Mesenchymal stem cell (in vitro differentiated cells and primary cell): ENCODE data around the gene TRIP13.
A peak's percentile ranks its signal among the peaks of the same experiment; 100 is the strongest.

Experiments used
- DNase-seq: peaks from one replicate; pipeline ENCODE4 v3.0.0-alpha.2; 2013
- H2AFZ ChIP-seq: one replicate; pipeline ENCODE4 v1.6.1; 2013; ENCODE audit warnings: low read depth, mild to moderate bottlenecking, control low read depth, inconsistent platforms, low read length, moderate library complexity
- H2AK5ac ChIP-seq: 2 replicates; pipeline ENCODE4 v1.6.1; 2013; ENCODE audit warnings: low read length, moderate library complexity, mild to moderate bottlenecking, inconsistent platforms; ENCODE audit not compliant: severe bottlenecking
- H2BK120ac ChIP-seq: one replicate; pipeline ENCODE4 v1.6.1; 2013; ENCODE audit warnings: low read depth, mild to moderate bottlenecking, inconsistent platforms, low read length, moderate library complexity
- H2BK12ac ChIP-seq, 2 experiments: one replicate each; pipeline ENCODE4 v1.6.1; 2013; ENCODE audit warnings: inconsistent platforms in 2 of 2, low read length in 2 of 2, mild to moderate bottlenecking in 2 of 2, moderate library complexity in 2 of 2, control low read depth in 1 of 2
- H2BK15ac ChIP-seq: one replicate; pipeline ENCODE4 v1.6.1; 2013; ENCODE audit warnings: mild to moderate bottlenecking, low read depth, inconsistent platforms; ENCODE audit not compliant: poor library complexity, severe bottlenecking
- H2BK5ac ChIP-seq: 2 replicates; pipeline ENCODE4 v1.6.1; 2013; ENCODE audit warnings: low read depth, mild to moderate bottlenecking, low read length, control low read depth, inconsistent platforms; ENCODE audit not compliant: poor library complexity, severe bottlenecking
- H3K14ac ChIP-seq, 2 experiments: one replicate each; pipeline ENCODE4 v1.6.1; 2013; ENCODE audit warnings: inconsistent platforms in 2 of 2, low read length in 2 of 2, control low read depth in 1 of 2, mild to moderate bottlenecking in 1 of 2, moderate library complexity in 1 of 2
- H3K18ac ChIP-seq, 2 experiments: one replicate each; pipeline ENCODE4 v1.6.1; 2013; ENCODE audit warnings: inconsistent platforms in 2 of 2, low read length in 2 of 2, control low read depth in 1 of 2, low read depth in 1 of 2, mild to moderate bottlenecking in 1 of 2
- H3K23ac ChIP-seq, 2 experiments: one replicate each; pipeline ENCODE4 v1.6.1; 2013; ENCODE audit warnings: inconsistent platforms in 2 of 2, low read length in 2 of 2, mild to moderate bottlenecking in 2 of 2, moderate library complexity in 2 of 2, control low read depth in 1 of 2
- H3K27ac ChIP-seq: 2 replicates; pipeline ENCODE4 v1.5.1; 2013; ENCODE audit warnings: mild to moderate bottlenecking, moderate library complexity, low read length, control low read depth, inconsistent platforms; ENCODE audit not compliant: poor library complexity, severe bottlenecking
- H3K27me3 ChIP-seq, 2 experiments: 2 replicates each; pipeline versions ENCODE4 v1.6.1 to v1.7.0; 2013; ENCODE audit warnings: low read length in 2 of 2, mild to moderate bottlenecking in 2 of 2, moderate library complexity in 2 of 2, control low read depth in 1 of 2, inconsistent platforms in 1 of 2; ENCODE audit not compliant: control insufficient read depth in 1 of 2, insufficient read depth in 1 of 2
- H3K36me3 ChIP-seq, 2 experiments: 2 replicates each; pipeline versions ENCODE4 v1.6.1 to v1.7.0; 2013; ENCODE audit warnings: low read length in 2 of 2, control low read depth in 1 of 2, inconsistent platforms in 1 of 2, low read depth in 1 of 2, mild to moderate bottlenecking in 1 of 2; ENCODE audit not compliant: insufficient read depth in 2 of 2, control insufficient read depth in 1 of 2
- H3K4ac ChIP-seq, 2 experiments: one replicate each; pipeline ENCODE4 v1.6.1; 2013; ENCODE audit warnings: inconsistent platforms in 2 of 2, low read length in 2 of 2, mild to moderate bottlenecking in 2 of 2, moderate library complexity in 2 of 2, control low read depth in 1 of 2, low read depth in 1 of 2
- H3K4me1 ChIP-seq: 2 replicates; pipeline ENCODE4 v1.6.1; 2013; ENCODE audit warnings: low read depth, low read length, control low read depth; ENCODE audit not compliant: control insufficient read depth, insufficient read depth
- H3K4me2 ChIP-seq: 2 replicates; pipeline ENCODE4 v1.6.1; 2013; ENCODE audit warnings: low read length, mild to moderate bottlenecking, inconsistent platforms; ENCODE audit not compliant: poor library complexity, severe bottlenecking
- H3K4me3 ChIP-seq, 2 experiments: 2 replicates each; pipeline versions ENCODE4 v1.5.1 to v1.7.0; 2013; ENCODE audit warnings: low read length in 2 of 2, mild to moderate bottlenecking in 2 of 2, control low read depth in 1 of 2, low read depth in 1 of 2; ENCODE audit not compliant: insufficient read depth in 1 of 2
- H3K79me1 ChIP-seq: replicated peaks from 2 replicates; pipeline ENCODE4 v1.6.1; 2013; ENCODE audit warnings: mild to moderate bottlenecking, control low read depth, low read length, inconsistent platforms; ENCODE audit not compliant: poor library complexity, severe bottlenecking
- H3K9ac ChIP-seq: 2 replicates; pipeline ENCODE4 v1.7.0; 2013; ENCODE audit warnings: mild to moderate bottlenecking, low read length, moderate library complexity
- H3K9me3 ChIP-seq: 2 replicates; pipeline ENCODE4 v1.7.0; 2013; ENCODE audit warnings: mild to moderate bottlenecking, low read length; ENCODE audit not compliant: control insufficient read depth
- H4K8ac ChIP-seq: one replicate; pipeline ENCODE4 v1.6.1; 2013; ENCODE audit warnings: inconsistent platforms, mild to moderate bottlenecking, low read length, moderate library complexity
- H4K91ac ChIP-seq: one replicate; pipeline ENCODE4 v1.6.1; 2013; ENCODE audit warnings: mild to moderate bottlenecking, low read length, inconsistent platforms
- WGBS: methylation state at CpG from one replicate; pipeline ENCODE4 v1.1.7; 2013; ENCODE audit warnings: mixed read lengths; 5-methylcytosine and 5-hydroxymethylcytosine counted together

TRIP13 gene

DNA sequence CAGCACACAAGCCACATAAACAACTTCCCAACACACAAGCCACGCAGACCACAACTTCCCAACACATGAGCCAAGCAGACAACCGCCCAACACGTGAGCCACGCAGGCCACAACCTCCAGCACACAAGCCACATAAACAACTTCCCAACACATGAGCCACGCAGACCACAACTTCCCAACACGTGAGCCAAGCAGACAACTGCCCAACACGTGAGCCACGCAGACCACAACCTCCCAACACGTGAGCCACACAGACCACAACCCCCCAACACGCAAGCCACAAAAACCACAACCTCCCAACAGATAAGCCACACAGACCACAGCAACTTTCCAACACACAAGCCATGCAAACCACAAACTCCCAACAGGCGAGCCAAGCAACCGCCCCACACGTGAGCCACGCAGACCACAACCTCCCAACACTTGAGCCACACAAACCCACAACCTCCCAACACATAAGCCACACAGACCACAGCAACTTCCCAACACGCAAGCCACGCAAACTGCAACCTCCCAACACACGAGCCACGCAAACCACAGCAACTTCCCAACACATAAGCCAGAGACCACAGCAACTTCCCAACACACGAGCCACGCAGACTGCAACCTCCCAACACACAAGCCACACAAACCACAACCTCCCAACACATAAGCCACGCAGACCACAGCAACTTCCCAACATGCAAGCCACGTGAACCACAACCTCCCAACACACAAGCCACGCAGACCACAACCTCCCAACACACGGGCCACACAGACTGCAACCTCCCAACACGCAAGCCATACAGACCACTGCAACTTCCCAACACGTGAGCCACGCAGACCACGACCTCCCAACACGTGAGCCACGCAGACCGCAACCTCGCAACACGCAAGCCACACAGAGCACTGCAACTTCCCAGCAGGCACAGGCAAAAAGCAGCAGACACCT, 10.2 kb upstream of the TRIP13 start:
- no peak overlapping the region for H3K4me2 ChIP-seq
- no peak for DNase-seq
- no peak overlapping the region for H2AK5ac ChIP-seq
- peaks cover 4% of the 10 kb centered on the region for H3K4me1 ChIP-seq
- H2BK120ac ChIP-seq = no peak overlapping the region
- no peaks in the 10 kb centered on the region for H3K9me3 ChIP-seq
- no peak overlapping the region for H3K27ac ChIP-seq
- no peak overlapping the region for H3K18ac ChIP-seq
- H2BK15ac ChIP-seq = no peak overlapping the region
- H3K23ac ChIP-seq = no peak overlapping the region
- no peak overlapping the region for H2BK5ac ChIP-seq
- no peak overlapping the region for H2AFZ ChIP-seq
- no peak overlapping the region for H4K8ac ChIP-seq
- peaks cover 46% of the 10 kb centered on the region for H3K79me1 ChIP-seq
- H4K91ac ChIP-seq = no peak overlapping the region
- no peak overlapping the region for H3K14ac ChIP-seq
- H2BK12ac ChIP-seq = peak overlapping the region in 1 of 2 experiments; percentile 18
- H3K4ac ChIP-seq = no peak overlapping the region
- H3K9ac ChIP-seq = no peak overlapping the region
- H3K27me3 ChIP-seq = no peaks in the 10 kb centered on the region
- 98% methylated on average over 33 of the region's 33 CpGs for WGBS
- peaks cover 77 to 80% of the 10 kb centered on the region in 2 experiments for H3K36me3 ChIP-seq
- no peak overlapping the region for H3K4me3 ChIP-seq

GRCh38 chr5:883475-884181, 9.1 kb upstream of the TRIP13 start:
- H2BK120ac ChIP-seq = no peak overlapping the region
- no peak overlapping the region for H3K4ac ChIP-seq
- H3K14ac ChIP-seq = no peak overlapping the region
- no peak overlapping the region for H2BK5ac ChIP-seq
- no peak overlapping the region for H2AFZ ChIP-seq
- H3K36me3 ChIP-seq = peaks cover 76 to 83% of the 10 kb centered on the region in 2 experiments
- no peak overlapping the region for H3K9ac ChIP-seq
- H3K9me3 ChIP-seq = no peaks in the 10 kb centered on the region
- H4K91ac ChIP-seq = no peak overlapping the region
- no peak overlapping the region for H2AK5ac ChIP-seq
- H3K4me2 ChIP-seq = no peak overlapping the region
- no peak overlapping the region for H3K27ac ChIP-seq
- no peak overlapping the region for H3K4me3 ChIP-seq
- no peak overlapping the region for H2BK15ac ChIP-seq
- no peak overlapping the region for H4K8ac ChIP-seq
- no peak overlapping the region for H3K18ac ChIP-seq
- 93% methylated on average over 29 of the region's 29 CpGs for WGBS
- H3K4me1 ChIP-seq = peaks cover 4% of the 10 kb centered on the region
- no peaks in the 10 kb centered on the region for H3K27me3 ChIP-seq
- peaks cover 44% of the 10 kb centered on the region for H3K79me1 ChIP-seq
- no peak overlapping the region for H3K23ac ChIP-seq
- H2BK12ac ChIP-seq = no peak overlapping the region
- DNase-seq = no peak

GRCh38 chr5:884345-885126, 8.1 kb upstream of the TRIP13 start:
- Histone ChIP-seq H3K9me3 (no peaks in the 10 kb centered on the region), H2BK12ac (no peak overlapping the region), H2BK120ac (no peak overlapping the region), H3K27me3 (no peaks in the 10 kb centered on the region), H3K14ac (no peak overlapping the region), H3K4me2 (no peak overlapping the region), H2AK5ac (no peak overlapping the region), H4K91ac (peak overlapping the region; percentile 37), H3K4me3 (no peak overlapping the region), H2AFZ (no peak overlapping the region), H3K18ac (no peak overlapping the region), H4K8ac (no peak overlapping the region), H3K79me1 (peaks cover 48% of the 10 kb centered on the region), H2BK15ac (no peak overlapping the region), H3K4me1 (peaks cover 4% of the 10 kb centered on the region), H3K36me3 (peaks cover 80 to 92% of the 10 kb centered on the region in 2 experiments), H2BK5ac (no peak overlapping the region), H3K9ac (no peak overlapping the region), H3K4ac (no peak overlapping the region), H3K23ac (no peak overlapping the region), H3K27ac (no peak overlapping the region)
- 99% methylated on average over 16 of the region's 16 CpGs for WGBS
- DNase-seq = no peak

- WGBS = 98% methylated on average over 18 of the region's 18 CpGs
- H2BK120ac ChIP-seq = no peak overlapping the region
- H3K79me1 ChIP-seq = peaks cover 53% of the 10 kb centered on the region
- H2BK5ac ChIP-seq = no peak overlapping the region
- H2BK15ac ChIP-seq = no peak overlapping the region
- no peak overlapping the region for H4K91ac ChIP-seq
- H3K4me3 ChIP-seq = no peak overlapping the region
- H3K9me3 ChIP-seq = no peaks in the 10 kb centered on the region
- H3K4ac ChIP-seq = no peak overlapping the region
- peaks cover 86 to 98% of the 10 kb centered on the region in 2 experiments for H3K36me3 ChIP-seq
- no peak overlapping the region for H2AK5ac ChIP-seq
- H3K27ac ChIP-seq = no peak overlapping the region
- no peak overlapping the region for H3K18ac ChIP-seq
- no peak overlapping the region for H2AFZ ChIP-seq
- no peak overlapping the region for H4K8ac ChIP-seq
- H3K9ac ChIP-seq = no peak overlapping the region
- H2BK12ac ChIP-seq = no peak overlapping the region
- H3K4me1 ChIP-seq = peaks cover 4% of the 10 kb centered on the region
- no peak overlapping the region for H3K14ac ChIP-seq
- H3K23ac ChIP-seq = no peak overlapping the region
- no peak for DNase-seq
- no peak overlapping the region for H3K4me2 ChIP-seq
- no peaks in the 10 kb centered on the region for H3K27me3 ChIP-seq
Observed at GRCh38 chr5:885127-885442, 7.6 kb upstream of the TRIP13 start.
